AG09309 (cell line): ENCODE results near the gene CDC23.

Experiments used
- DNase-seq: peaks from one replicate; pipeline ENCODE4 v3.0.0-alpha.2; 2010; ENCODE audit warnings: low read depth
- H3K4me3 ChIP-seq: 2 replicates; pipeline ENCODE4 v1.5.1; 2011; ENCODE audit warnings: mild to moderate bottlenecking, low read depth, low read length, moderate library complexity; ENCODE audit not compliant: control insufficient read depth
- TF ChIP-seq, protein P1 (sequence below): IDR thresholded peaks from 2 replicates; pipeline ENCODE4 v1.5.1; 2011; ENCODE audit warnings: mild to moderate bottlenecking, low read depth, low read length, inconsistent platforms; ENCODE audit not compliant: insufficient read depth, control insufficient read depth; ENCODE audit errors: missing control alignments

CDC23 gene

DNA sequence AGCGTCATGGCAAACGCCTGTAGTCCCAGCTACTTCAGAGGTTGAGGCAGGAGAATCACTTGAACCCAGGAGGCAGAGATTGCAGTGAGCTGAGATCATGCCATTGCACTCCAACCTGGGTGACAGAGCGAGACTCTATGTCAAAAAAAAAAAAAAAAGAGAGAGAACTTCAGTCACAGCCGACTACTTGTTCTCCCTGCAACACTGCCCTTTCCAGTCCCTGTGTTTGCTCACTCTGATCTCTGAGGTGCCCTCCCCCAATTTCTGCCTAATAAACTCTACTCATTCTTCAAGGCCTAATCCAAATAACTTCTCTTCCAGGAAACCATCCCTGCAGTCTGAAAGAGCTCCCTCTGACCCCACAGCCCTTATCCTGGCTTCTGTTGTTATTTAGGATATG is 33.2 kb upstream of the CDC23 start:
- TF ChIP-seq, protein P1, sequence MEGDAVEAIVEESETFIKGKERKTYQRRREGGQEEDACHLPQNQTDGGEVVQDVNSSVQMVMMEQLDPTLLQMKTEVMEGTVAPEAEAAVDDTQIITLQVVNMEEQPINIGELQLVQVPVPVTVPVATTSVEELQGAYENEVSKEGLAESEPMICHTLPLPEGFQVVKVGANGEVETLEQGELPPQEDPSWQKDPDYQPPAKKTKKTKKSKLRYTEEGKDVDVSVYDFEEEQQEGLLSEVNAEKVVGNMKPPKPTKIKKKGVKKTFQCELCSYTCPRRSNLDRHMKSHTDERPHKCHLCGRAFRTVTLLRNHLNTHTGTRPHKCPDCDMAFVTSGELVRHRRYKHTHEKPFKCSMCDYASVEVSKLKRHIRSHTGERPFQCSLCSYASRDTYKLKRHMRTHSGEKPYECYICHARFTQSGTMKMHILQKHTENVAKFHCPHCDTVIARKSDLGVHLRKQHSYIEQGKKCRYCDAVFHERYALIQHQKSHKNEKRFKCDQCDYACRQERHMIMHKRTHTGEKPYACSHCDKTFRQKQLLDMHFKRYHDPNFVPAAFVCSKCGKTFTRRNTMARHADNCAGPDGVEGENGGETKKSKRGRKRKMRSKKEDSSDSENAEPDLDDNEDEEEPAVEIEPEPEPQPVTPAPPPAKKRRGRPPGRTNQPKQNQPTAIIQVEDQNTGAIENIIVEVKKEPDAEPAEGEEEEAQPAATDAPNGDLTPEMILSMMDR = no peak
- no peak for DNase-seq
- H3K4me3 ChIP-seq = no peak overlapping the region

DNA sequence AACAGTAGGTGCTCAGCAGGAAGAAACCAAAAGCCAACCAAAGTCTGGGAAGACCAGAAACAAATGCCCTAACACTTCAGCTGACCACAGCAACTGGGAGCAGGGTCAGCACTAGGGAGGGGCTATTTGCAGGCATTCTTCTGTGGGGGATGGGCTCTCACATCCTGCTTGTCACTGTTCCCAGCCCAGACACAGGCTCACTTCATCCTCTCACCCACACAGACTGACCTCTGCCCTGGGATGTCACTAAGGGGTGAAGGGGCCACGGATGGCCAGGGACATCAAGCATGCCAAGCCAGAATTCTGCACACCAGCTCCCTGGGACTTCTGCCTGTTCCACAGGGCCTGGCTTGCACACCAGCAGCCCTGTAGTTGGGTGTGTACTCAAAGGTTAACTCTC is 32.6 kb upstream of the CDC23 start:
- no peak for DNase-seq
- H3K4me3 ChIP-seq = no peak overlapping the region
- TF ChIP-seq, protein P1 = no peak

DNA sequence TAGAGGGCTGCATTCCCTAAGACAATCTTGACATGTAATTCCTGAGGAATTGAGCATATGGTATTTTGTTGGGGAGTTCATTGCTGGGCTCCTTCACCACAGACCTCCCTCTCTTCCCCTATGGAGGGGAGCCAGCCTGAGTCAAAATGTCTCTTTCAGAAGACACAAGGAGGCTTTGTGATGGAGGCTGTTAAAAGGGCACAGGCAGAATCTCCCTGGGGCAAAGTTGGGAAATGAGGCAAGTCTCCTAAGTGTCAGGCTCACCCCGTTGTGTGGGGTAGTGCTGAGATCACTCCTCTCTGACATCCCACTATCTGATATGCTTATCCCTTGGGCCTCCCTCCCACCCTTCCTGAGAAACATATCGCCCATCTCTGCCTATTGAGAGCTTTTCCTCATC is 30.7 kb upstream of the CDC23 start:
- no peak overlapping the region for H3K4me3 ChIP-seq
- no peak for DNase-seq
- TF ChIP-seq, protein P1 = no peak

DNA sequence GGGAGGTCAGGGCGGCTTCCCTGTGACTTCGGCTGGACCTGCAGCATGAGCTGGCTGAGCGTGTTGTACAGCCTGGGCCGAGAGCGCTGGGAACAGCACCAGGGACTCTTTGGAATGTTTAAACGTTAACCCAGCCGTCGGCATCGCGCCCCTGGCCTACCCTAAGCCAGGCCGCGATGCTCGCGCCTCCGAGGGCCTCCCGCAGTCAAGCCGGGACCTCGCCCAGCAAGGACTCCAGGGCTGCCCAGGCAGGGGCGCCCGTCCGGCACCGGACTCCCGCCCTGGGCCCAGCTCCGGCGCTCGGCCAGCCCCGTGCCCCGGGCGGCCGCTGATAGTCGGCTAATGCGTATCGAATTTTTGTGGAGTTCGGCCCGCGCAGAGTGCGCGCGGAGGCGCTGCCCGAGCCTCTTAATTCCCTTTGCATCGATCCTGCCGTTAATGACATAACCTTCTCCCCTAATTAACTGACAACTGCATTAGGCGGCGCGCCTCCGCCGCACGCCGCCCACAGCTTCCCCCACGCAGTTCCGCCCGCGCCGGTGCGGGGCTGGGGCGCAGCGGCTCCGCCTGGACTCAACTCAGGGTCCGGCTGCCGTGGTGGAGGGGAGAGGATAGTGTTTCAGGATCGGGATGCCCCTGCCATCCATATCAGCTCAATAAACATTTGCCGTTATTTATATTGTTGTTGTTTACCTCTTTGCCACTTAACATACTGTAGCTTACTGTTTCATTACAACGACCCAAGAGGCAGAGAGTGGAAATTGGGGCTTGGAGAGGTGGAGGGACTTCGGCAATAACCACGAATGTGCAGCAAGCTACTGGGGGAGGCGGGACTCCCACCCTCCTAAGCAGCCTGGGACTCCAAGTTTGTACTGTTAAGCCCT is 28.8 kb upstream of the CDC23 start:
- TF ChIP-seq, protein P1 = no peak
- H3K4me3 ChIP-seq = peak overlapping the region; percentile 17
- DNase-seq = no peak

DNA sequence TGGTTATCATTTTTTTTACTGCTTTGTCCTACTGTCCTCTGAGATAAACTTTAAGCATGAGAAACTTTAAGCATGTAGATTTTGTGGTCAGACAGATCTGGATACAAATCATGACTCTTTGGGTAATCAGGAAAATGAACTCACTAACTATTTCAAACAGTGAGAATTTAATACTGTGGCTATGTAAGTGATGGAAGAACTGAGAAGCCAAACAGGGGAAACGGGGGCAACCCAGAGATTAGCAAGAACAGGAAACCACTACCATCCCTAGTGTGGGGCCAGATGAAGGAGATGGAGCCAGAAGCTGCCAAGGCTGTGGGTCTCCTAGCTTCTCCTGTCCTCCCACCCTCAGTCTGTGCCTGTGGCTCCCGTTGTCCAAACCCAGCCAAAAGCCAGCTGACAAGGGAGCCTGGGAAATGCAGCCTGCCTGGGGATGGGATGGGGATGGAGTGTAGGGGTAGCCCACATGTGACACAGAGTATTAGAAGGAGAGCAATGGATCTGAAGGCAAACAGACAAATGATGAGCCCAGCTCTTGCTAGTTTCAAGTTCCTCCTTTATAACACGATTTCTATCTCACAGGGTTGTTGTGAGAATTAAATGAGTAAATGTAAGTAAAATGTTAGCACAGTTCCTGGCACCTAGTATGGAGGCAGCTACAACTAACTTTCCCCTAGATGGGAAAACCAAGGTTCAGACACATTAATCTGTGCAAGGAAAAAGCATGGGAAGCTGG is 27.7 kb upstream of the CDC23 start:
- DNase-seq = no peak
- TF ChIP-seq, protein P1 = no peak
- no peak overlapping the region for H3K4me3 ChIP-seq

DNA sequence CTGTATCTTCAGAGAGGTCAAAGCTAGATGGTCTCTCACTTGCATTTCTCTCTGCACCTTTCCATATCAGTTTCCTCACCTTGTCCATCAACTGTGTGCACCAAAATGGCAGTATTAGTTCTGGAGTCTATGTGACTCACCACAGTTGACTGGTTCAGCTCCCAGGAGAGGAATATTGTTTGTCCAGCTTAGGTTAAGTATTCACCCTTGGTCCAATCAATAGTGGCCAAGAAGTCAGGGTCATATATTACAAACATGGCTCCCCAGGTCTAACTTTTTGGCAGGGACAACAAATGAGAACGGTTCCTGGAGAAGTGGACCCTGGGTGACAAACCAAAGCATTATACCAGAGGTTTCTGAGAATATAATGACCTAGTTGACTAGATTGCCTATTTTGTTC is 24.9 kb upstream of the CDC23 start:
- no peak for DNase-seq
- TF ChIP-seq, protein P1 = no peak
- H3K4me3 ChIP-seq = no peak overlapping the region
